Erythroblast (primary cell): ENCODE data around the gene FSIP1.

Experiments
- DNase-seq, 2 experiments: peaks; one replicate each; lab custom pipeline; 2025; lab: John Stamatoyannopoulos, UW
- GATA1 ChIP-seq: IDR thresholded peaks from 2 replicates; pipeline ENCODE4 v1.6.1; 2011; ENCODE audit warnings: low read depth, mild to moderate bottlenecking, control low read depth, low read length, moderate library complexity
- POLR2A ChIP-seq: IDR thresholded peaks from 2 replicates; pipeline ENCODE4 v1.6.1; 2011; ENCODE audit warnings: mild to moderate bottlenecking, low read length

FSIP1 gene

GRCh38 chr15:39761006-39761405, 21.6 kb downstream of the FSIP1 start:
- DNase-seq: no peak
- TF ChIP-seq GATA1 (no peak), POLR2A (no peak)

GRCh38 chr15:39756806-39757522, 25.7 kb downstream of the FSIP1 start:
- TF ChIP-seq POLR2A: no peak
- TF ChIP-seq GATA1: no peak

GRCh38 chr15:39752991-39753390, 29.6 kb downstream of the FSIP1 start:
- DNase-seq: no peak
- TF ChIP-seq POLR2A (no peak), GATA1 (no peak)

More at GRCh38 chr15:39756806-39757522, 25.7 kb downstream of the FSIP1 start:
- peak; percentile 67 to 83 for DNase-seq

- no peak for TF ChIP-seq GATA1
- no peak for DNase-seq
Observed at GRCh38 chr15:39752246-39752645, 30.4 kb downstream of the FSIP1 start.

DNA sequence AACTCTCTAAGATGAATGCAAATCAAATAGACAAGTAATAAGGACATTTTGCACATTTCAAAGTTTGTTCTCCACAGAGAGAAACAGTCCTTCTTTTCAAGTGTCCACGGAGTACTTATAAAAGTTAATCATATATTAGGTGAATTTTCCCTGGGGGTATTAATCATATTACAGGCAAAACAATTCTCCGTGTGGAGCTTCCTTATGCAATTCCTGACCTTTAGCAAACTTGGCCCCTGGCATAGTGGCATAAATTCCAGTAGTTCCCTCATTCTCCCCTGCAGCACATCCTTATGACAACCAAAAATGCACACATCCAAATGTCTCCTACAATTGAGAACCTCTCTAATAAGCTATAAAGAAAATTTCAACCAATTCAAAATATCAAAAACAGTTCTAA, 34.4 kb downstream of the FSIP1 start:
- TF ChIP-seq POLR2A (no peak), GATA1 (no peak)
- DNase-seq: no peak

DNA sequence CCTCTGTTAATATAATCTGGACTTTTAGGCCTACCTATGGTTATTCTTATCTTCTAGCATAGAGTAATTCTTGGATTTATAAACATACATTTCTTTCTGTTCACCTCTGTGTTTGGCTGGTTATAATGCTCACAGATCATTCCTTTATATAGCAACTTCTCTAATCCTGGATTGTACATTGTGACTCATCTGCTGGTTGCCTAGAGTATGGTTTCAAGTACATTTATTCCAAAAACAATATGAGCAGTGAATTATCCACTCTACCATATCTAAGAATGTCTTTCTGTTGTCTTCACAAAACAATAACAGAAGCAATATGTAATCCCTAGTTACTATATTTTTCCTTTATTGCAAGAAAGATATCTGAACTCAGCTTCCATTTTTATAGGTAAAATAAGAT, 35.3 kb downstream of the FSIP1 start:
- DNase-seq: no peak

DNA sequence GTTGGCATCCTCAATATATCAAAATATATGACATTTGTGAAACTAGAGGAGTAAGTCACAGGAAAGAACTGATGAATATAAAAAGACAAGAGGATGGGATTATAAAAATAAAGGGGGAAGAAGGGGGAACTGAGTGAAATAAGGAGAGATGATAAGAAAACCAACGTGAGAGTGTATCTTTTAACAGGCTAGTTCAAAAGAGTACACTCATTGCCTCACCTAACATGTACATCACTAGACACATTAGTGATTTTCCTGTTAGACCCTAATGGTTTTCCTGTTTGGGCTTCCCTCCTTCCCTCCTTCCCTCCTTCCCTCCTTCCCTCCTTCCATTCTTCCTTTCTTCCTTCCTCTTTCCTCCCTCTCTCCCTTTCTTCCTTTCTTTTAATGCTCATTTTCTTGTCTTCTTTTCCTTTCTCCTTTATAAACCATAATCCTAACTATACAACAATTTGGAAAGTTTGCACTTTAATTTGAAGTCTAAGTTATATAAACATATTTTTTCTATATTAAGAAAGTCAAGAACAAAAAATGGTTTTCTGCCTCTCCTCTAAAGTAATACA, 35.8 kb downstream of the FSIP1 start:
- DNase-seq: no peak
- TF ChIP-seq POLR2A (no peak), GATA1 (no peak)

More for the DNA sequence above, 35.3 kb downstream of the FSIP1 start:
- TF ChIP-seq POLR2A: no peak
- no peak for TF ChIP-seq GATA1

GRCh38 chr15:39746176-39746575, 36.5 kb downstream of the FSIP1 start:
- TF ChIP-seq POLR2A: no peak
- TF ChIP-seq GATA1: no peak
- DNase-seq: no peak

DNA sequence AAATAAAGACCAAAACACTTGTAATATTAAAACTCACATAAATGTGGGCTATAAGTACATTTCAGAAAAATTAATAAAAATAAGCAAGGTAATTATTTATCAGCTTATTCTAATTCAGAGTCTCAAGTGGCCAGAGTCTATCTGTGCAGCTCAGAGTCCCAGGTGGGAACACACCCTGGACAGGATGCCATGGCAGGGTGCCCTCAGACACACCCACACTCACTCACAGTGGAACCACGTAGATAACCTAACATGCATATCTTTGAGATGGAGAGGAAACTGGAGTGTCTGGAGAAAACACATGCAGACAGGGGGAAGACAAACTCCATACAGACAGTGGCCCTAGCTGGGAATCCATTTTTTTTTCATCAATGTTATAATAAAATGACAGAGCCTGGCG, 37.2 kb downstream of the FSIP1 start:
- no peak for TF ChIP-seq POLR2A
- no peak for TF ChIP-seq GATA1
- DNase-seq: no peak

GRCh38 chr15:39744334-39745103, 38.1 kb downstream of the FSIP1 start:
- no peak for TF ChIP-seq GATA1
- TF ChIP-seq POLR2A: no peak
- no peak for DNase-seq

DNA sequence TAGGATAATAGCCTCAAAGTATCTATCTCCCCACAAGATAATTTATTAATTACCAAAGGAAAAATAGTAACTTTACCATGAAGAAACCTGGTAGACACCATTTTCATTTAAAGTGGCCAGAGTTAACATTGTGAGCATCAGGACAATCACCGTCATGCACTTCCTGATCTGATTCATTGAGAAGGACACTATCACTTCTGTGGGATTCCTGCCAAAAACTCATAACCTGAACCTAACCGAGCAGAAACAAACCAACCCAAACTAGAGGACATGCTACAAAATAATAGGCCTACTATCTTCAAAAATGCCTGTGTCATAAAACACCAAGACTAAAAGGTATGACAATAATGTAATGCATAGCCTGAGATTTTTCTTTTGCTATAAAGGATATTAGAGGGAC, 39.0 kb downstream of the FSIP1 start:
- no peak for DNase-seq
- no peak for TF ChIP-seq POLR2A
- no peak for TF ChIP-seq GATA1

GRCh38 chr15:39741258-39741657, 41.4 kb downstream of the FSIP1 start:
- no peak for TF ChIP-seq GATA1
- TF ChIP-seq POLR2A: no peak
- DNase-seq: no peak

DNA sequence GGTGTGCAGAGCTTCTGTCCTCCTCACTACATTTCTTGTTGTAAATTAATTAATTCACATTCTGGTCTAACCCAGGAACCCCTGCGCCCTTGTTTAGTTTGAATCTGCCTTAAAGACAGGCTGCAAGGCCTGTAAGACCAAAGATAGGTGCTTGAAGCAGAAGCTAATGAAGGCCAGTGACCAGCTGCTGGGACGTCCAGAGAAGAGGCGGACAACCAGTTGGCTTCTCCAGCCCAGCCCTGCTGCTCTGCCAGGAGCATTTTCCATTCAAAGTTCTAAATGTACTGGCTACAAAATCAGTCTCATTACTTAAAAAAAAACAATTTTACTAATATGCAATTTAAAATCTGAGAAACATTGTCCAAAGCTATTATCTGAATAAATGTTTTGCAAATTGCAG, 43.6 kb downstream of the FSIP1 start:
- no peak for DNase-seq
- no peak for TF ChIP-seq GATA1
- no peak for TF ChIP-seq POLR2A

DNA sequence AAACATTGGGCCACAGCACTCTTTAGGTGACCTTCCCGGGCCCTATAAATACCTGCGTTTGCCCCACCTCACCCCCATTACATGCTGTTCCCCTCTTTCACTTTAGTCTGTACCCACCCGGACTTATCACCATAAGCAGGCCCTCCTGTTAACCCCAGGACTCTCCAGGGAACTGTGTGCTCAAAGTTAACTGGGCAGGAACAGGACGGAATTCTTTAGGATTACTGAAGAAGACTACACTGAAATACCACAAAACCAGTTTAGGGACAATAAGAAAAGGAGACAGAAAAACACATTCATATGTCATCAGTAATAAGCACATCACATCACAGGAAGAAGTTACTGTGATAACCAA, 45.5 kb downstream of the FSIP1 start:
- DNase-seq: no peak
- TF ChIP-seq POLR2A (no peak), GATA1 (no peak)
